Retinal pigment epithelial cell (primary cell): Measurements from ENCODE around the gene SLC28A1.

Source experiments
- DNase-seq: peaks from one replicate; pipeline ENCODE4 v3.0.0-alpha.2; 2010; ENCODE audit warnings: low read depth
- H3K4me3 ChIP-seq: 2 replicates; pipeline ENCODE4 v1.5.1; 2011; ENCODE audit warnings: mild to moderate bottlenecking, low read length, control low read depth, moderate library complexity
- TF ChIP-seq, protein P1 (sequence below): conservative IDR thresholded peaks from 2 replicates; pipeline ENCODE4 v1.5.1; 2011; ENCODE audit warnings: low read depth, low read length, control low read depth, inconsistent platforms

The SLC28A1 gene

DNA sequence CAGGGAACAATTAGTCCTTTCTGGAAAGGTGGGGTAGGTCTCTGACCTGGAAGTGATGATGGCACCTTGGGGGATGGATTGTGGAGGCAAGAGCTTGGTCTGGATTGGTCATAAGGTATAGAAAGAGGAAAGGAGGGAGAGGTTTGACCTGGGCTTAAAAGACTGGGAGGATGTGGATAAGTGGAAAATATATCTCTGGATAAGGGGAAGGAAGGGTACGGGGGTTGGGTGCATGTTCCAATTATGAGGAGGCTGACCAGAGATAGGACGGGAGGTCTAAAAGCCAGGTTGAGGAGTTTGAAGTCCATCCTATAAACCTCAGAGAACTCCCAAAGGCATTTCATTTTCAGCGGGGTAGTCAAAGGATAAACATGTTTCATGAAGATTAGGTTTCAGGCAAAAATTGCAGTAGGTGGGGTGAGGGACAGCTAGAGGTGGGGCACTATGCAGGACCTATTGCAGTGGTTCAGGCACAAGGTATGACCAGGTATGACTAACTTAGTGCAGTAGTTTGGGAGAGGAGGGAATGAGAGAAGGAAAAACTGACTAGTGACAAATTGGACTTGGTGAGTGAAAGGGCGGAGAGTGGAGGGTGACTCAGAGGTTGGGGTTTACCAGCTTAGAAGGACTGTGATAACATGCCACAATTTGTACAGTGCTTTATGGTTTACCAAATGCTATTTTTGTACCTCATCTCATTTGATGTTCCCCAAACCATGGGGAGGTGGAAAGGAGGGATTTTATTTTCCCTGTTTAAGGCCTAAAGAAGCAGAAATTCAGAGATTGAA lies 107.9 kb downstream of the SLC28A1 start:
- no peak overlapping the region for H3K4me3 ChIP-seq
- TF ChIP-seq, protein P1, sequence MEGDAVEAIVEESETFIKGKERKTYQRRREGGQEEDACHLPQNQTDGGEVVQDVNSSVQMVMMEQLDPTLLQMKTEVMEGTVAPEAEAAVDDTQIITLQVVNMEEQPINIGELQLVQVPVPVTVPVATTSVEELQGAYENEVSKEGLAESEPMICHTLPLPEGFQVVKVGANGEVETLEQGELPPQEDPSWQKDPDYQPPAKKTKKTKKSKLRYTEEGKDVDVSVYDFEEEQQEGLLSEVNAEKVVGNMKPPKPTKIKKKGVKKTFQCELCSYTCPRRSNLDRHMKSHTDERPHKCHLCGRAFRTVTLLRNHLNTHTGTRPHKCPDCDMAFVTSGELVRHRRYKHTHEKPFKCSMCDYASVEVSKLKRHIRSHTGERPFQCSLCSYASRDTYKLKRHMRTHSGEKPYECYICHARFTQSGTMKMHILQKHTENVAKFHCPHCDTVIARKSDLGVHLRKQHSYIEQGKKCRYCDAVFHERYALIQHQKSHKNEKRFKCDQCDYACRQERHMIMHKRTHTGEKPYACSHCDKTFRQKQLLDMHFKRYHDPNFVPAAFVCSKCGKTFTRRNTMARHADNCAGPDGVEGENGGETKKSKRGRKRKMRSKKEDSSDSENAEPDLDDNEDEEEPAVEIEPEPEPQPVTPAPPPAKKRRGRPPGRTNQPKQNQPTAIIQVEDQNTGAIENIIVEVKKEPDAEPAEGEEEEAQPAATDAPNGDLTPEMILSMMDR: no peak
- peak; percentile 29 for DNase-seq
